ENCODE measurements around the gene CLTCL1. TPM values are rescaled to one million over a fixed set of nuclear protein-coding genes. Genes with fewer than 3 reads are reported as not detected.

Gene CLTCL1
- total RNA-seq, 1 experiment from 2014 or later, result 7.1 TPM

DNA sequence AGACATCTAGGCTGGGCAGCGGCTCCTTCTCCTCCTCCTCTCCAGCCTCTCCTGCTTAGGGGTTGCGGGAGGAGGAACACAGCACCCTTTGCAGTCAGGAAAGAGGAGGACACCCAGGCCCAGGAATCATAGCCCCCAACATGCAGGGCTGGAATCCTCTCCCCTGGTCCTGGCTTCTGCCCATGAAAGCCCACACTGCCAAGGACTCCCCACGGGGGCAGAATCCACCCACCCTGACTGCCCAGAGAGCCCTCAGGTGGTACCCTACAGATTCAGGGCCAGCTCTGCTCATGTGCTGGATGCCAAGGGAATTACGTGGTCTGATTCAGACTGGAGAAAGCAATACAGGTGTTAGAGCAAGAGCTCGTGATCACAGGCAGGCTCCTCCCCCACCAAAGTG is 151.5 kb downstream of the CLTCL1 start:
- no peaks in the 10 kb centered on the region for H3K27me3 ChIP-seq (ENCODE audit: insufficient read depth, low read length)
- ATAC-seq, result no peak

DNA sequence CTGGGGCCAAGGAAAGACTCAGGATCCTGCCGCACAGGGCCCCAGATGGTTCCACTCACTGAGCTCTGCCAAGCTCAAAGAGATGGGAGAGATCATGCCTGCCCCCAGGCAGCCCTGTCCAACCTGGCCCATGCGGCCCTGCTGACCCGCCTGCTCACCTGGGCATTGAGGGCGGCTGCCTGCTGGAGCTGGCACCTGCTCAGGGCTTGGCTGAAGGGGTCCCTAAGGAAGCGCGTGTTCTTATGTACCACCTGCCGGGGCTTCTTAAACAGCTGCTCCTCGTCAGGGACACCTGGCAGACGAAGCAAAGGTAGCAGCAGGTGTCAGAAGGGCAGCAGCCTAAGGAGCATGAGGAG is 152.5 kb downstream of the CLTCL1 start:
- RAD21 ChIA-PET (ENCODE audit: low non-redundant PET in 1 of 2, low total read pairs in 2 of 2, uncharacterized antibody in 2 of 2, unreplicated experiment in 2 of 2), result interaction anchor here in 1 of 2 experiments (0.5 kb wide), 1 partner anchor 155 kb away, joined by 4 read pairs; no protein-coding TSS in a partner anchor
- POLR2A ChIA-PET, result no interaction called here
- Histone ChIP-seq H3K4me2 (ENCODE audit: low read length) (no peak overlapping the region), H3K27ac (ENCODE audit: low read depth, low read length) (no peak overlapping the region), H3K36me3 (ENCODE audit: control insufficient read depth in 1 of 2, insufficient read depth in 2 of 2, low read length in 2 of 2) (peaks cover 35 to 41% of the 10 kb centered on the region in 2 experiments; a peak in 3 of 4 replicates), H3K9ac (ENCODE audit: low read length) (no peak overlapping the region), H3K79me2 (ENCODE audit: insufficient read depth, low read length) (peaks cover 17% of the 10 kb centered on the region), H4K20me1 (ENCODE audit: insufficient read depth) (no peaks in the 10 kb centered on the region), H2AFZ (ENCODE audit: low read depth, low read length, poor library complexity, severe bottlenecking) (no peak overlapping the region), H3K9me2 (ENCODE audit: insufficient read depth) (no peaks in the 10 kb centered on the region), H3K9me3 (ENCODE audit: control insufficient read depth in 1 of 2, insufficient read depth in 1 of 2, low read depth in 1 of 2, low read length in 2 of 2) (no peaks in the 10 kb centered on the region), H3K4me1 (ENCODE audit: control insufficient read depth in 1 of 2, insufficient read depth in 2 of 2, low read length in 2 of 2) (peaks cover 3 to 8% of the 10 kb centered on the region in 2 experiments), H3K4me3 (replicated peaks in 1 of 2; ENCODE audit: low read depth in 1 of 2, low read length in 2 of 2) (no peak overlapping the region), H3K27me3 (ENCODE audit: insufficient read depth, low read length) (no peaks in the 10 kb centered on the region)
- CTCF ChIA-PET, result no interaction called here
- intact Hi-C loops (cut with micrococcal nuclease), result no loop called here
- no TSS peak for BruUV-seq (replicated peaks)
- DNase-seq (ENCODE audit: low read depth, low spot score) (no peak), ATAC-seq (no peak)
- TF ChIP-seq, protein P1, sequence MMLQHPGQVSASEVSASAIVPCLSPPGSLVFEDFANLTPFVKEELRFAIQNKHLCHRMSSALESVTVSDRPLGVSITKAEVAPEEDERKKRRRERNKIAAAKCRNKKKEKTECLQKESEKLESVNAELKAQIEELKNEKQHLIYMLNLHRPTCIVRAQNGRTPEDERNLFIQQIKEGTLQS (IDR thresholded peaks at IDR 0.05), result no peak
- TF ChIP-seq CEBPB (IDR thresholded peaks at IDR 0.05; ENCODE audit: low read depth), result no peak
- no peak for TF ChIP-seq POLR2A (IDR thresholded peaks at IDR 0.05; ENCODE audit: borderline replicate concordance, extremely low read depth, insufficient read depth, insufficient read length)
- TF ChIP-seq ELF1 (IDR thresholded peaks at IDR 0.05; ENCODE audit: borderline replicate concordance, low read depth), result no peak
- no peak for TF ChIP-seq JUND (IDR thresholded peaks at IDR 0.05)
- no peak for TF ChIP-seq TCF7L2 (IDR thresholded peaks at IDR 0.05; ENCODE audit: borderline replicate concordance, extremely low read depth, insufficient read depth, insufficient read length)
- TF ChIP-seq CBX3 (IDR thresholded peaks at IDR 0.05; ENCODE audit: low read depth), result no peak
- TF ChIP-seq ZFX (IDR thresholded peaks at IDR 0.05), result no peak
- no peak for TF ChIP-seq RAD21 (IDR thresholded peaks at IDR 0.05; ENCODE audit: low read depth)
- TF ChIP-seq SP1 (IDR thresholded peaks at IDR 0.05; ENCODE audit: low read depth), result no peak
- no peak for TF ChIP-seq FOSL1 (IDR thresholded peaks at IDR 0.05; ENCODE audit: low read depth)
- TF ChIP-seq YY1 (IDR thresholded peaks at IDR 0.05; ENCODE audit: extremely low read depth, insufficient replicate concordance, low read depth, low read length), result no peak
- TF ChIP-seq, protein P2, sequence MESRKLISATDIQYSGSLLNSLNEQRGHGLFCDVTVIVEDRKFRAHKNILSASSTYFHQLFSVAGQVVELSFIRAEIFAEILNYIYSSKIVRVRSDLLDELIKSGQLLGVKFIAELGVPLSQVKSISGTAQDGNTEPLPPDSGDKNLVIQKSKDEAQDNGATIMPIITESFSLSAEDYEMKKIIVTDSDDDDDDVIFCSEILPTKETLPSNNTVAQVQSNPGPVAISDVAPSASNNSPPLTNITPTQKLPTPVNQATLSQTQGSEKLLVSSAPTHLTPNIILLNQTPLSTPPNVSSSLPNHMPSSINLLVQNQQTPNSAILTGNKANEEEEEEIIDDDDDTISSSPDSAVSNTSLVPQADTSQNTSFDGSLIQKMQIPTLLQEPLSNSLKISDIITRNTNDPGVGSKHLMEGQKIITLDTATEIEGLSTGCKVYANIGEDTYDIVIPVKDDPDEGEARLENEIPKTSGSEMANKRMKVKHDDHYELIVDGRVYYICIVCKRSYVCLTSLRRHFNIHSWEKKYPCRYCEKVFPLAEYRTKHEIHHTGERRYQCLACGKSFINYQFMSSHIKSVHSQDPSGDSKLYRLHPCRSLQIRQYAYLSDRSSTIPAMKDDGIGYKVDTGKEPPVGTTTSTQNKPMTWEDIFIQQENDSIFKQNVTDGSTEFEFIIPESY (IDR thresholded peaks at IDR 0.05; ENCODE audit: extremely low read depth, insufficient replicate concordance, low read length), result no peak
- no peak for TF ChIP-seq EZH2phosphoT487 (IDR thresholded peaks at IDR 0.05; ENCODE audit: borderline replicate concordance)

More for the DNA sequence above, 151.5 kb downstream of the CLTCL1 start:
- no peak overlapping the region for H3K9ac ChIP-seq (ENCODE audit: low read length)
- CTCF ChIA-PET, result no interaction called here
- H3K79me2 ChIP-seq (ENCODE audit: insufficient read depth, low read length), result peaks cover 22% of the 10 kb centered on the region
- intact Hi-C loops (cut with micrococcal nuclease), result loop anchor here (10.0 kb wide), 1 partner anchor 335 kb away; the partner anchor contains the start of genes CDC45 and UFD1
- no peak overlapping the region for H3K27ac ChIP-seq (ENCODE audit: low read depth, low read length)
- no peaks in the 10 kb centered on the region for H3K9me3 ChIP-seq (ENCODE audit: control insufficient read depth in 1 of 2, insufficient read depth in 1 of 2, low read depth in 1 of 2, low read length in 2 of 2)
- TF ChIP-seq ZNF274 (IDR thresholded peaks at IDR 0.05; ENCODE audit: low read depth, low read length) (no peak), RAD21 (IDR thresholded peaks at IDR 0.05; ENCODE audit: low read depth) (no peak), EZH2 (IDR thresholded peaks at IDR 0.05) (no peak), ELF1 (IDR thresholded peaks at IDR 0.05; ENCODE audit: borderline replicate concordance, low read depth) (no peak), SIN3A (IDR thresholded peaks at IDR 0.05; ENCODE audit: low read depth) (no peak), EZH2phosphoT487 (IDR thresholded peaks at IDR 0.05; ENCODE audit: borderline replicate concordance) (no peak), SP1 (IDR thresholded peaks at IDR 0.05; ENCODE audit: low read depth) (no peak)
- POLR2A ChIA-PET, result no interaction called here
- RAD21 ChIA-PET (ENCODE audit: low non-redundant PET in 1 of 2, low total read pairs in 2 of 2, uncharacterized antibody in 2 of 2, unreplicated experiment in 2 of 2), result no interaction called here
- no TSS peak for BruUV-seq (replicated peaks)
- H3K9me2 ChIP-seq (ENCODE audit: insufficient read depth), result no peaks in the 10 kb centered on the region
- no peaks in the 10 kb centered on the region for H4K20me1 ChIP-seq (ENCODE audit: insufficient read depth)
- H2AFZ ChIP-seq (ENCODE audit: low read depth, low read length, poor library complexity, severe bottlenecking), result no peak overlapping the region
- H3K36me3 ChIP-seq (ENCODE audit: control insufficient read depth in 1 of 2, insufficient read depth in 2 of 2, low read length in 2 of 2), result peaks cover 35 to 37% of the 10 kb centered on the region in 2 experiments; a peak in 3 of 4 replicates
- no peak overlapping the region for H3K4me3 ChIP-seq (replicated peaks in 1 of 2; ENCODE audit: low read depth in 1 of 2, low read length in 2 of 2)
- H3K4me1 ChIP-seq (ENCODE audit: control insufficient read depth in 1 of 2, insufficient read depth in 2 of 2, low read length in 2 of 2), result peaks cover 3 to 10% of the 10 kb centered on the region in 2 experiments
- no peak for DNase-seq (ENCODE audit: low read depth, low spot score)
- no peak overlapping the region for H3K4me2 ChIP-seq (ENCODE audit: low read length)
